GM12874 (cell line): ENCODE data around the gene RSF1.
A peak's percentile ranks its signal among the peaks of the same experiment; 100 is the strongest.

ENCODE experiments used
- TF ChIP-seq, protein P1 (sequence below): IDR thresholded peaks from 2 replicates; pipeline ENCODE4 v1.5.1; 2011; ENCODE audit warnings: low read depth, mild to moderate bottlenecking, control low read depth, low read length, moderate library complexity; ENCODE audit not compliant: insufficient read depth

The RSF1 gene, protein sequence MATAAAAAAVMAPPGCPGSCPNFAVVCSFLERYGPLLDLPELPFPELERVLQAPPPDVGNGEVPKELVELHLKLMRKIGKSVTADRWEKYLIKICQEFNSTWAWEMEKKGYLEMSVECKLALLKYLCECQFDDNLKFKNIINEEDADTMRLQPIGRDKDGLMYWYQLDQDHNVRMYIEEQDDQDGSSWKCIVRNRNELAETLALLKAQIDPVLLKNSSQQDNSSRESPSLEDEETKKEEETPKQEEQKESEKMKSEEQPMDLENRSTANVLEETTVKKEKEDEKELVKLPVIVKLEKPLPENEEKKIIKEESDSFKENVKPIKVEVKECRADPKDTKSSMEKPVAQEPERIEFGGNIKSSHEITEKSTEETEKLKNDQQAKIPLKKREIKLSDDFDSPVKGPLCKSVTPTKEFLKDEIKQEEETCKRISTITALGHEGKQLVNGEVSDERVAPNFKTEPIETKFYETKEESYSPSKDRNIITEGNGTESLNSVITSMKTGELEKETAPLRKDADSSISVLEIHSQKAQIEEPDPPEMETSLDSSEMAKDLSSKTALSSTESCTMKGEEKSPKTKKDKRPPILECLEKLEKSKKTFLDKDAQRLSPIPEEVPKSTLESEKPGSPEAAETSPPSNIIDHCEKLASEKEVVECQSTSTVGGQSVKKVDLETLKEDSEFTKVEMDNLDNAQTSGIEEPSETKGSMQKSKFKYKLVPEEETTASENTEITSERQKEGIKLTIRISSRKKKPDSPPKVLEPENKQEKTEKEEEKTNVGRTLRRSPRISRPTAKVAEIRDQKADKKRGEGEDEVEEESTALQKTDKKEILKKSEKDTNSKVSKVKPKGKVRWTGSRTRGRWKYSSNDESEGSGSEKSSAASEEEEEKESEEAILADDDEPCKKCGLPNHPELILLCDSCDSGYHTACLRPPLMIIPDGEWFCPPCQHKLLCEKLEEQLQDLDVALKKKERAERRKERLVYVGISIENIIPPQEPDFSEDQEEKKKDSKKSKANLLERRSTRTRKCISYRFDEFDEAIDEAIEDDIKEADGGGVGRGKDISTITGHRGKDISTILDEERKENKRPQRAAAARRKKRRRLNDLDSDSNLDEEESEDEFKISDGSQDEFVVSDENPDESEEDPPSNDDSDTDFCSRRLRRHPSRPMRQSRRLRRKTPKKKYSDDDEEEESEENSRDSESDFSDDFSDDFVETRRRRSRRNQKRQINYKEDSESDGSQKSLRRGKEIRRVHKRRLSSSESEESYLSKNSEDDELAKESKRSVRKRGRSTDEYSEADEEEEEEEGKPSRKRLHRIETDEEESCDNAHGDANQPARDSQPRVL (N-terminal part only)

DNA sequence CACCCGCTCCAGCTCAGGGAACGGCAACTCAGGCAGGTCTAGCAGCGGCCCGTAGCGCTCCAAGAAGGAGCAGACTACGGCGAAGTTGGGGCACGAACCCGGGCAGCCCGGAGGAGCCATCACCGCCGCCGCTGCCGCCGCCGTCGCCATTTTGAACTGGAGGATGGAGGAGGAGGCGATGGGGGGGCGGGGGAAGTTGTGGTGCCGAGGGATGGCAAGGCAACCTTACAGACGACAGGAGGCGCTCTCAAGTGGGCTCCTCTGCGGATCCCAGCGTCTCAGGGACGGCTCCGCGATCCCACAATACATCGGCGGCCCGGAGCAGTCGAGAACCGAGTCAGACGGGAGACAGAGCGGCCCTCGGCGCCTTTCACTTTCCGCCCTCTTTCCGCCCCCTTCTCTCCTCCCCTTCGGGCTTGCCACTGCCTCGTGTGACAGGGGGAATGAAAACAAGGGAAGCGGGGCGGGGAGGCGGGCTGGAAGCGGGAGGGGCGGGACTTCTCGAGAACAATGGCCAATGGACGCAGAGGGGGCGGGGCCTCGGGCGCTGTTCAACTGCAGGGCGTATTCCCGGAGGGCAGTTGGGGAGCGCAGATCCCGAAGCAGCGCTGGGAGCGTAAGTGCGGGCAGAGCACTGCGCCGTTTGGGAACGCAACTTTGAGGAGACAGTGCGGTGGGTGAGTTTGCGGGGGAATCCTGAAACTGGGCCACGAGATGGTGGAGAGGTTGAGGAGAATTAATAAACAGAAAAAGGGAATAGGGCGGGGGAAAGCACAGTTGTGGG, at the start of gene RSF1, which contains the start of gene AAMDC:
Gene RSF1 (minus strand): TSS at position 158 of the 784 bp plus-strand sequence. CDS start 8 bp downstream, at position 150.
Gene AAMDC (plus strand): TSS at position 580 of the 784 bp plus-strand sequence. CDS start 21,353 bp downstream, outside the sequence.
- TF ChIP-seq, protein P1, sequence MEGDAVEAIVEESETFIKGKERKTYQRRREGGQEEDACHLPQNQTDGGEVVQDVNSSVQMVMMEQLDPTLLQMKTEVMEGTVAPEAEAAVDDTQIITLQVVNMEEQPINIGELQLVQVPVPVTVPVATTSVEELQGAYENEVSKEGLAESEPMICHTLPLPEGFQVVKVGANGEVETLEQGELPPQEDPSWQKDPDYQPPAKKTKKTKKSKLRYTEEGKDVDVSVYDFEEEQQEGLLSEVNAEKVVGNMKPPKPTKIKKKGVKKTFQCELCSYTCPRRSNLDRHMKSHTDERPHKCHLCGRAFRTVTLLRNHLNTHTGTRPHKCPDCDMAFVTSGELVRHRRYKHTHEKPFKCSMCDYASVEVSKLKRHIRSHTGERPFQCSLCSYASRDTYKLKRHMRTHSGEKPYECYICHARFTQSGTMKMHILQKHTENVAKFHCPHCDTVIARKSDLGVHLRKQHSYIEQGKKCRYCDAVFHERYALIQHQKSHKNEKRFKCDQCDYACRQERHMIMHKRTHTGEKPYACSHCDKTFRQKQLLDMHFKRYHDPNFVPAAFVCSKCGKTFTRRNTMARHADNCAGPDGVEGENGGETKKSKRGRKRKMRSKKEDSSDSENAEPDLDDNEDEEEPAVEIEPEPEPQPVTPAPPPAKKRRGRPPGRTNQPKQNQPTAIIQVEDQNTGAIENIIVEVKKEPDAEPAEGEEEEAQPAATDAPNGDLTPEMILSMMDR = peak; percentile 82

DNA sequence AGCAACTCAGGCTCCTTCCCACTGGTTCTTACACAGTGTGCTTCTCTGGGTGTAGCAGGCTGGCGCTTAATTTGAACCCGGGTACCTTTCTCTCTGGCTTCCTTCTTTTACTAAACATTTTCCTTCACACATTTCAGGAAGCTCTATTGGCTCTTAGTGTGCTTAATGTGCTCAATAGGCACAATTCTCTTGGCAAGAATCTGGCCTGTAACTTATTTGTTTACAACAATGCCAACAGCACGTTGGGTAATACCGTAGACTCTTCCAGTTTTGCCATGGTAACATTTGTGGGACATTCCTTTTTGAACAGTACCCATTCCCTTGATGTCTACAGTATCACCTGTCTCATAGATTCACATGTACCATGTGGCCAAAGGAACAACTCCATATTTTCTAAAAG, 48.2 kb upstream of the RSF1 start:
- TF ChIP-seq, protein P1 = no peak

GRCh38 chr11:77866336-77866735, 45.8 kb upstream of the RSF1 start:
- TF ChIP-seq, protein P1 = no peak

GRCh38 chr11:77865805-77866204, 45.3 kb upstream of the RSF1 start:
- TF ChIP-seq, protein P1 = no peak

DNA sequence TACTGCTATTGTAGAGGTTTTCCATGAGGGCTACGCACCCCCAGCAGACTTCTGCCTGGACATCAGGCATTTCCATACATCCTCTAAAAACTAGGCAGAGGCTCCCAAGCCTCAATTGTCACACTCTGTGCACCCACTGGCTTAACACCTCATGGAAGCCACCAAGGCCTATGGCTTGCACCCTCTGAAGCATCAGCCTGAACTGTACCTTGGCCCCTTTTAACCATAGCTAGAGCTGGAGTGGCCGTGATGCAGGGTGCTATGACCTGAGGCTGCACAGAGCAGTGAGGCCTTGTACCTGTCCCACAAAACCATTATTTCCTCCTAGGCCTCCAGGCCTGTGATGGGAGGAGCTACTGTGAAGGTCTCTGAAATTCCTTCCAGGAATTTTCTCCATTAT, 34.3 kb upstream of the RSF1 start:
- TF ChIP-seq, protein P1 = no peak

DNA sequence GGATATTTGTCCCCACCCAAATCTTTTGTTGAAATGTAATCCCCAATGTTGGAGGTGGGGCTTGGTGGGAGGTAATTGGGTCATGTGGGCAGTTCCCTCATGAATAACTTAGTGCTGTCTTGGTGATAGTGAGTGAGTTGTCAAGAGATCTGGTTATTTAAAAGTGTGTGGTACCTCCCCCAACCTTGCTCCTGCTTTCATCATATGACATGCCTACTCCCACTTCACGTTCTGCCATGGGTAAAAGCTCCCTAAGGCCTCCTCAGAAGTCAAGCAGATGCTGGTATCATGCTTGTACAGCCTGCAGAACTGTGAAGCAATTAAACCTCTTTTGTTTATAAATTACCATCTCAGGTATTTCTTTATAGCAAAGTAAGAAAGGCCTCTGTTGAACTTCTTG, 31.0 kb upstream of the RSF1 start:
- TF ChIP-seq, protein P1 = no peak
